Inferior parietal cortex (tissue), 1 donor: ENCODE results near the gene SAMD4A.

Experiments
- DNase-seq: peaks from one replicate; pipeline ENCODE4 v3.0.0-alpha.2; 2016; ENCODE audit errors: extremely low spot score

Gene SAMD4A

GRCh38 chr14:54565785-54566409, 1.0 kb upstream of the SAMD4A start:
- DNase-seq = peak; percentile 82

GRCh38 chr14:54567224-54567638, 303 bp downstream of the SAMD4A start:
- no peak for DNase-seq

GRCh38 chr14:54567639-54568561, 972 bp downstream of the SAMD4A start:
- DNase-seq = peak; percentile 29

- DNase-seq = peak; percentile 28
These were observed 2.1 kb downstream of the SAMD4A start for GRCh38 chr14:54568821-54569595.

GRCh38 chr14:54570047-54570446, 3.1 kb downstream of the SAMD4A start:
- no peak for DNase-seq

- DNase-seq = no peak
These were observed 3.9 kb downstream of the SAMD4A start for GRCh38 chr14:54570631-54571415.

DNA sequence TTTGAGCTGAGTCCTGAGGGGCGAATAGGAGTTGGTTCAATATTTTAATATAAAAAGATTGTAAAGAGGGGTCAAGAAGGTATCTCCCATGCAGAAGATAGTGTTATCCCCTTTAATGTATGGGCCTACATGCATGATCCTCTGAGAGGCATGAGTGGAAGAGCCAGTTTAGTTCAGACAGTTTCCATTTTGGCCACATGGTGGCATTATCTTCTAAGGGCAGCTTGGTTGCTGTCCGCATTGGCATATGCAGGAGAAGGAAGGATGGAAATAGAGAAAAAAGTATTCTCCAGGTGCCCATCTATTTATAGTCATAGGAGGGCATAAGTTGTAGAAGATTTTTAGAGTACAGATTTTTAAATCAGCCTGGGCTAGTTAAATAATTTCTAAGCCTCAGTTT, 5.4 kb downstream of the SAMD4A start:
- no peak for DNase-seq

DNA sequence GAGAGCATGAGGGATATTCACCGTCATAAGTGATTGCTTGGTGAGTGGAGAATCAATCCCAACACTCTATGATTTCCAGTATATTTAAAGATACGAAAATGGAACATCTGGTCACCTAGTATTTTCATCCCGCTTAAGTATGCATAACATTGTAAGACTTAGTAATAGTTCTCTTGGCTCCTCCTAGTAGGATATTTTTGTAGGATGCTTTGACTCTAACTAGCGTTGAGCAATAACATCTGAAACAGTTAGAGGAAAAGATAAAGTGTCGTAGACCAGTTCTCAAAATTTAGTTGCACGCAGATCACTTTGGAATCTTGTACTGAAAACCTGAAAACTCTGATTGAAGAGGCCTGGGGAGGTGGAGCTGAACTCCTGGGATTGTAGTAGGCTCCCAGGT, 7.6 kb downstream of the SAMD4A start:
- DNase-seq = no peak

GRCh38 chr14:54577494-54577893, 10.6 kb downstream of the SAMD4A start:
- no peak for DNase-seq

DNA sequence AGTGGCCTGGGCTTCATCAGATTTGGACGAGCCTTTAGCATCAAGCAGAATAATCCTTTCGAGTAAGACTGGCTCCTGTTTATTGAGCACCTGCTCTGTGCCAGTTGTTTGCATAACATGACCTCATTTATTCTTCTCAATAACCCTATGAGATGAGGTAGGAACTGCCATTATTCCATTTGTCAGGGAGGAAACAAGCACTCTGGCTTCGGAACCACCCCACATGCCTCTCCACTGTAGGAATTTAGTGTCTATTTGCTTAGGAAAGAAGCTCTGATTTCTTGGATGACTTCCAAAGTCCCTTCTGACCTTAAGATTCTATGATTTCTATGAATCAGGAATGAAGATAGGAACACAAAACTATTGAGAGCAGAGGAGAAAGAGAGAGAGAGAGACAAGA, 11.0 kb downstream of the SAMD4A start:
- DNase-seq = no peak

GRCh38 chr14:54579621-54580020, 12.7 kb downstream of the SAMD4A start:
- no peak for DNase-seq

DNA sequence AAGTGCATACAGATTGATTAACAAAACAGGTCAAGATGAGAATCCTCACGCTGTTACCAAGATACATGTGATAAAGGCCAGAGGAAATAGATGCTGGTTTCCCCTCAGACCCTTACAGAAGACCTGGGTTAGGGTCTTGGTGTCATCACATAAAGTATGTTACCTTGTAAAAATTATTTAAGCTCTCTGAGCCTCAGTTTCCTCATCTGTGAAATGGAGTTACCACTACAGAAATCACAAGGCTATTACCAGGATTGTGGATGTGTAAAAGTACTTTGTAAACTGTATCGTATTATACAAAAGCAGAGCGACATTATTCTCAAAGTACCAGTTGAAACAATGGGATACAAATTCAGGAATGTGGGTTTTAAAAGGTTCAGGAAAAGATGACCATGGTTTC, 14.0 kb downstream of the SAMD4A start:
- DNase-seq = no peak

GRCh38 chr14:54582334-54582733, 15.4 kb downstream of the SAMD4A start:
- DNase-seq = no peak

DNA sequence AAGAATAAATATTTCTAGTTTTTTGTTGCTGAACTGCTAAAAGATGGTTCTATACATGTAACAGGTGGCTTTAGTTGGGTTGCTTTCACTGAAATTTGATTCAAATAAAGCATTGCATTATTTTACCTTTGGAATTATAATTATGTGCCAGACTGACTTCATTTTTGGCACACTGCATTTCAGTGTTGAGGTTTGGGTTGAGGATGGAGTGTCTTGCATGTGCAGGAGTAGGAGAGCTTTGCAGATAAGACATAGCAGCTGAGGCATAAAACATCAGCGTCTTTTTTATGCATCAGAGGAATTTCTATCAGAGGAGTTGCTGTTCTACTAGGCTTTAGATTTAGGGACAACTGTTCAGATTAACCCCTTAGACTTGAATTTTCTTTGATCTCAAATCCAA, 17.2 kb downstream of the SAMD4A start:
- no peak for DNase-seq

- DNase-seq = no peak
These were observed 18.3 kb downstream of the SAMD4A start for GRCh38 chr14:54585214-54585613.

DNA sequence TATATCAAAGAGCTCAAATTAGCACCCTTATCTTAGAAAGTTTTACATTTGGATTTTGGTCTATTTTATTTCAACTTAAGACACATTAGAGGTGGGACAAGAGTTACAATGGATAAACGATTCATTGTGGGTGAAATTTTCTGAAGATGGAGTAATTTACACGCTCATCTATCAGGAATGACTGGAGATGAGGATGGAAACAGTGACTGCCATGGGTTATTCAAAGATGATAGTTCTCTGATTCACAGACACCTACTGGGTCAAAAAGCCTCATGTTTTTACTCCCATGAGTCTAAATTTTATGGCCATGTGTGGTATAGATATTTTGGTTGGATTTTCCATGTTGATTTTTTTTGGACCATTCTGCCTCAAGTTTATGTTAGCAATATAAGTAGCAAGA, 22.1 kb downstream of the SAMD4A start:
- no peak for DNase-seq

GRCh38 chr14:54589843-54590242, 22.9 kb downstream of the SAMD4A start:
- DNase-seq = no peak

DNA sequence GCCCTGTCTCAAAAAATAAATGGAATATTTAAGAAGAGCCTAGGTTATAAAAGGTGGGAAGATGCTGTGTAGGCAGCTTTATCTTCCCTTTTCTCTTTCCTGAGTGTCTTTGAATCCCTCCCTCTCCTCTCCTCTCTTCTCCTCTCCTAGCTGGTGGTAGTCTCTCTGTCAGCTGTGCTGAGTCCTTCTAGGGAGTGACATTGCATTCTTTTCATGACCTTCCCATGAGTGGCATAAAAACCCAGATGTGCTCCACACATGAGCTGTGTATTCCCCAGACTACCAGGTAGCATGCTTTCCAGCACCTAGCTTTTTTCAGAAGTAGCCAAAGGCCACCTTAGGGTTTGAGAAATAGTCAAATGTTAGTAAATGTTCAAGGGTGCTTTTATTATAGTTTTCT, 23.6 kb downstream of the SAMD4A start:
- no peak for DNase-seq

DNA sequence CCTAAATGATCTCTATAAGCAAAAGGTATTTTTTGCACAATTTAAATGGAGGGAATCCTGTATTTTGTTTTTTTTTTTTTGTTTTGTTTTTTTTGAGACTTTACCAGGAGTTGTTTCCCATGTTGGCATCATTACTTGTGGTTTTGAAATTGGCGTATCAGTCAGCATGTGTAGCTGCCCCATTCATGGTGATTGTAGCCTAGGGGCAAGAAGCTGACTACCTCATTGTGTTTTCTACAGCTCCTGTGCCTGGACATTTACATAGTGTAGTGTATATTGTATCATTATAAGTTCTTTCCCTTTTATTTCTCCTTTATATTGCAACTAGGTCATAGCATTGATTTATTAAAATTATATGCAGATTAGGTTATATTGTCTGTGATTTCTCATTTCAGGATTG, 24.5 kb downstream of the SAMD4A start:
- no peak for DNase-seq

- DNase-seq = no peak
These were observed 24.9 kb downstream of the SAMD4A start for GRCh38 chr14:54591866-54592265.

GRCh38 chr14:54593860-54594259, 26.9 kb downstream of the SAMD4A start:
- no peak for DNase-seq

- no peak for DNase-seq
These were observed 27.6 kb downstream of the SAMD4A start for GRCh38 chr14:54594537-54594936.
